ENCODE results near the gene IFI30.

The IFI30 gene

DNA sequence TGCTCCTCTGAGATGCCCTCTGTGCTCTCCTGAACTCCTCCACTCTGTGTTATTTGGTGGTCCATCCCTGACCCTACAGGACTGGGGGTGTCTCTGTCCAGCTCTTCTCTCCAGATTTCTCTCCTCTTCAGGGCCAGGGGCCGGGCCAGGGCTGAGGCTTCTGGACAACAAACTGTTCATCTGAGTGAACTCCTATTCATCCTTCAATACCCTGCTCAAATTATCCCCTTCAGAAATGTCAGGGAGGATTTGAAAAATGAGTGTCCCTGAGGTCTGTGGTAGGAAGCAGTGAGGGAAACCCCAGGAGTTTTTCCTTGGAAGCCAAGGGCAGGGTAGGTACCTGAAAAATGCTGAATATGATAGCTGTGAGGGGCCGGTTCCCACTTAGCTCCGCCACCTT is 45.0 kb downstream of the IFI30 start:
- no peak overlapping the region for H2AFZ ChIP-seq (ENCODE audit: low read depth)
- no peak overlapping the region for H3K9ac ChIP-seq
- no peak overlapping the region for H3K4me2 ChIP-seq
- H3K27ac ChIP-seq: no peak overlapping the region
- no peaks in the 10 kb centered on the region for H3K36me3 ChIP-seq (ENCODE audit: insufficient read depth)
- no peak overlapping the region for H3K4me3 ChIP-seq (IDR thresholded peaks at IDR 0.05; ENCODE audit: insufficient read depth, low read depth, low read length)
- TF ChIP-seq, protein P1, sequence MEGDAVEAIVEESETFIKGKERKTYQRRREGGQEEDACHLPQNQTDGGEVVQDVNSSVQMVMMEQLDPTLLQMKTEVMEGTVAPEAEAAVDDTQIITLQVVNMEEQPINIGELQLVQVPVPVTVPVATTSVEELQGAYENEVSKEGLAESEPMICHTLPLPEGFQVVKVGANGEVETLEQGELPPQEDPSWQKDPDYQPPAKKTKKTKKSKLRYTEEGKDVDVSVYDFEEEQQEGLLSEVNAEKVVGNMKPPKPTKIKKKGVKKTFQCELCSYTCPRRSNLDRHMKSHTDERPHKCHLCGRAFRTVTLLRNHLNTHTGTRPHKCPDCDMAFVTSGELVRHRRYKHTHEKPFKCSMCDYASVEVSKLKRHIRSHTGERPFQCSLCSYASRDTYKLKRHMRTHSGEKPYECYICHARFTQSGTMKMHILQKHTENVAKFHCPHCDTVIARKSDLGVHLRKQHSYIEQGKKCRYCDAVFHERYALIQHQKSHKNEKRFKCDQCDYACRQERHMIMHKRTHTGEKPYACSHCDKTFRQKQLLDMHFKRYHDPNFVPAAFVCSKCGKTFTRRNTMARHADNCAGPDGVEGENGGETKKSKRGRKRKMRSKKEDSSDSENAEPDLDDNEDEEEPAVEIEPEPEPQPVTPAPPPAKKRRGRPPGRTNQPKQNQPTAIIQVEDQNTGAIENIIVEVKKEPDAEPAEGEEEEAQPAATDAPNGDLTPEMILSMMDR (conservative IDR thresholded peaks at IDR 0.05; ENCODE audit: low read depth, low read length): no peak
- no peaks in the 10 kb centered on the region for H3K4me1 ChIP-seq (ENCODE audit: low read depth, poor library complexity, severe bottlenecking)
- H3K27me3 ChIP-seq (ENCODE audit: insufficient read depth, low read depth): peaks cover 80% of the 10 kb centered on the region
- H3K79me2 ChIP-seq (ENCODE audit: insufficient read depth, low read depth): no peaks in the 10 kb centered on the region
- no peaks in the 10 kb centered on the region for H4K20me1 ChIP-seq (ENCODE audit: insufficient read depth)

DNA sequence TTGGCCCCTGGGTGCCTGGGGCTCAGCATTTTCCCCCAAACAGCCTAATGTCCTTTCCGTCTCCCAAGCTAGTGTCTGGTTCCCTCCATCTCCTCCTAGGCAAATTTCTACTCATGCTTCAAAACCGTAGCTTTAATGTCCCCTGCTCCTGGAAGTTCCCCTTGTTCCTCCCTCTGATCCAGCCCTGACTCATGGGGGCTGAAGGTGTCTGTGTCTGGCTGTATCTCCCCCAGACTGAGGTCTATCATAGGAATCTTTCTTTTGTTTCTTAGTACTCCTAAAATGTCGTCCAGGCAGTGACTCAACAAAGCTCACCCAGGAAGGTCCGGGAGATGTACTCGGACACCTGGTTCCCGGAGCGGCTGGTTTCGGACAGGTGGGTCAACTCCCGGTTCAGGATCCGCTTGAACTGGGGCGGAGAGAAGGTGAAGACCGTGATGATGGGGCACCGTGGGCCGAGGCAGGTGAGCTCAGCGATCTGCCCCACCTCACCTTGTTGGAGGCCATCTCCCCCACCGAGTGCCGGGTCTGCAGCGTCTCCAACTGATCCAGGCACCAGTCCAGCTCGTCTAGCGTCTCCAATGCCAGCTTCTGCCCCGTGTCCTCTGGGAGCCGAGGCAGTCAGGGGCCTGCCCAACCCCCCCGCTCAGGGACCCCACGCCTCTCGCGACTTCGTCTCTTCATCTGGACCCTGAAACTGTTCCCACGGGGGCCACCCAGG is 46.5 kb downstream of the IFI30 start:
- Histone ChIP-seq H3K79me2 (ENCODE audit: insufficient read depth, low read depth) (no peaks in the 10 kb centered on the region), H3K9ac (no peak overlapping the region), H4K20me1 (ENCODE audit: insufficient read depth) (no peaks in the 10 kb centered on the region), H3K36me3 (ENCODE audit: insufficient read depth) (no peaks in the 10 kb centered on the region), H3K4me2 (no peak overlapping the region), H3K27ac (no peak overlapping the region), H3K4me1 (ENCODE audit: low read depth, poor library complexity, severe bottlenecking) (peaks cover 4% of the 10 kb centered on the region), H2AFZ (ENCODE audit: low read depth) (no peak overlapping the region), H3K4me3 (IDR thresholded peaks at IDR 0.05; ENCODE audit: insufficient read depth, low read depth, low read length) (no peak overlapping the region), H3K27me3 (ENCODE audit: insufficient read depth, low read depth) (peaks cover 70% of the 10 kb centered on the region)
- TF ChIP-seq, protein P1 (conservative IDR thresholded peaks at IDR 0.05; ENCODE audit: low read depth, low read length): no peak

DNA sequence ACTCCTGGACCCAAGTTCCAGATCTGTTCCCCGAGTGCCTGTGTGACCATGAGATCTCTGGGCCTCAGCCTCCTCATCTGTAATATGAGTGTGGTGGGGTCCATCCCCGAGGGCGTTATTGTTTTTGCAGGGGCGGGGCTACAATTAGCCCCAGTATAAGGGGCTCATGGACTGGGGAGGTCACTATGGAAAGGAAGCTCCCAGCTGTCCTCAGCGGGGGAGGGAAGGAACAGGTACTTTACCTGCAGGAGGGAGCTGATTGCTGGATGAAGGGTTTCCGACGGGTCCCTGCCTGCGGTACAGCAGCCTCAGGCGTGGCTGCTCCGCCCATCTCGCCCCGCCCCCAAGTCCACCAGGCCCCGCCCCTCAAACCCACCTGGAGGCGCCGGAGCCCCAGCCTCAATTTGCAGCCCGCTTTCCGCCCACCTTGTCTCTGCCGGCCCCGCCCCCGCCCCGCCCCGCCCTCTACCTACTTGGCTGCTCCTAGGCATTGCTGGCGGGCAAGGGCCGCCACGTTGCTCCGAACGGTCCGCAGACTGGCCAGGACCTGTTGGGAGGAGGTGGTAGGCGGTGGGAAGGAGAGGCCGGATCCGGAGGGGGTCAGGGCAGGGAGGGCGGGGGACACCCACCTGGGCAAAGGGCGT is 47.1 kb downstream of the IFI30 start:
- H4K20me1 ChIP-seq (ENCODE audit: insufficient read depth): no peaks in the 10 kb centered on the region
- peaks cover 7% of the 10 kb centered on the region for H3K4me1 ChIP-seq (ENCODE audit: low read depth, poor library complexity, severe bottlenecking)
- TF ChIP-seq, protein P1 (conservative IDR thresholded peaks at IDR 0.05; ENCODE audit: low read depth, low read length): no peak
- no peaks in the 10 kb centered on the region for H3K36me3 ChIP-seq (ENCODE audit: insufficient read depth)
- no peak overlapping the region for H3K4me2 ChIP-seq
- H3K27me3 ChIP-seq (ENCODE audit: insufficient read depth, low read depth): peaks cover 71% of the 10 kb centered on the region
- no peak overlapping the region for H3K27ac ChIP-seq
- no peak overlapping the region for H2AFZ ChIP-seq (ENCODE audit: low read depth)
- no peak overlapping the region for H3K4me3 ChIP-seq (IDR thresholded peaks at IDR 0.05; ENCODE audit: insufficient read depth, low read depth, low read length)
- no peaks in the 10 kb centered on the region for H3K79me2 ChIP-seq (ENCODE audit: insufficient read depth, low read depth)
- no peak overlapping the region for H3K9ac ChIP-seq

DNA sequence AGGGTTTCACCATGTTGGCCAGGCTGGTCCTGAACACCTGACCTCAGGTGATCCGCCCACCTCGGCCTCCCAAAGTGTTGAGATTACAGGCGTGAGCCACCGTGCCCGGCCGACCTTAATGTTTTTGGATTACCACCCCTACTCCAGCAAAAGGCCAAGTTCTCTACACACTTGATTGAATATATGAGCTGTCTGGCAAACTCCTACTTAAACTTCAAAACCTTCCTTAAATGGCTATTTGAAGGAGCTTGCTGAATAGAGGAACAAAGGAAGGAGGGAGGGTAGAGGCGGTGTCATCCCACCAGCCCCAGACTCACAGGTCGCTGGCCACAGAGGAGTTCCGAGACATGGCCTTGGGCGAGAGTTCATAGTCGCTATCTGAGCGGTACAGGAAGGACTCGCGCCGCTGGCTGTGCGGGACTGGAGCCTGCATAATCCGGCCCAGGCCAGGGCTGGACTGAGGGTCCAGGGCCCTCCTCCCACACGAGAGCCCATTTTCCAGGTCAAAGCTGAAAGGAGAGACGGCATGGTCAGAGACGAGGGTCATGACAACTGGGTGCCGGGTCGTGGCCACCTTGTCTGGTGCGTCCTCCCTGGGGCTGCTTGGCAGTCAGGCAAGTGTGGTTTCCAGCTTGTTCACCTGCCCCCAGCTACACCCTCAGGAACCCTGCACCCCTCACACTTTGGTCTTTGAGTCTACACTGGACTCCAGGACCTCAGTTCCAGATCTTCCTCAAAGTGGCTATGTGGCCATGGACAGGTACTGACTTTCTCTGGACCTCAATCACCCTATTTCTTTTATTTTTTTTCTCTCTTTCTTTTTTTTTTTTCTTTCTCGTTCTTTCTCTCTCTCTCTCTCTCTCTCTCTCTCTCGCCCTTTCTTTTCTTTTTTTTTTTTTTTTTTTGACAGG is 48.5 kb downstream of the IFI30 start:
- no peaks in the 10 kb centered on the region for H3K79me2 ChIP-seq (ENCODE audit: insufficient read depth, low read depth)
- H3K4me1 ChIP-seq (ENCODE audit: low read depth, poor library complexity, severe bottlenecking): peaks cover 7% of the 10 kb centered on the region
- H4K20me1 ChIP-seq (ENCODE audit: insufficient read depth): no peaks in the 10 kb centered on the region
- peaks cover 72% of the 10 kb centered on the region for H3K27me3 ChIP-seq (ENCODE audit: insufficient read depth, low read depth)
- no peak overlapping the region for H2AFZ ChIP-seq (ENCODE audit: low read depth)
- no peak overlapping the region for H3K27ac ChIP-seq
- H3K9ac ChIP-seq: no peak overlapping the region
- no peak overlapping the region for H3K4me3 ChIP-seq (IDR thresholded peaks at IDR 0.05; ENCODE audit: insufficient read depth, low read depth, low read length)
- H3K36me3 ChIP-seq (ENCODE audit: insufficient read depth): no peaks in the 10 kb centered on the region
- no peak overlapping the region for H3K4me2 ChIP-seq
- TF ChIP-seq, protein P1 (conservative IDR thresholded peaks at IDR 0.05; ENCODE audit: low read depth, low read length): no peak
